ENCODE measurements around the gene CITED1. TPM values are rescaled to one million over a fixed set of nuclear protein-coding genes. Genes with fewer than 3 reads are reported as not detected.
"Not testable (repeated sequence)": the region's sequence is repeated elsewhere in the genome, so short reads cannot be mapped to it uniquely, and the experiment has no call there.

The CITED1 gene
- 1.0 TPM in 1 of 2 replicates, not detected in the other for total RNA-seq (2014; rRNA removed; shearing (Covaris generic); ENCODE audit: low replicate concordance)

DNA sequence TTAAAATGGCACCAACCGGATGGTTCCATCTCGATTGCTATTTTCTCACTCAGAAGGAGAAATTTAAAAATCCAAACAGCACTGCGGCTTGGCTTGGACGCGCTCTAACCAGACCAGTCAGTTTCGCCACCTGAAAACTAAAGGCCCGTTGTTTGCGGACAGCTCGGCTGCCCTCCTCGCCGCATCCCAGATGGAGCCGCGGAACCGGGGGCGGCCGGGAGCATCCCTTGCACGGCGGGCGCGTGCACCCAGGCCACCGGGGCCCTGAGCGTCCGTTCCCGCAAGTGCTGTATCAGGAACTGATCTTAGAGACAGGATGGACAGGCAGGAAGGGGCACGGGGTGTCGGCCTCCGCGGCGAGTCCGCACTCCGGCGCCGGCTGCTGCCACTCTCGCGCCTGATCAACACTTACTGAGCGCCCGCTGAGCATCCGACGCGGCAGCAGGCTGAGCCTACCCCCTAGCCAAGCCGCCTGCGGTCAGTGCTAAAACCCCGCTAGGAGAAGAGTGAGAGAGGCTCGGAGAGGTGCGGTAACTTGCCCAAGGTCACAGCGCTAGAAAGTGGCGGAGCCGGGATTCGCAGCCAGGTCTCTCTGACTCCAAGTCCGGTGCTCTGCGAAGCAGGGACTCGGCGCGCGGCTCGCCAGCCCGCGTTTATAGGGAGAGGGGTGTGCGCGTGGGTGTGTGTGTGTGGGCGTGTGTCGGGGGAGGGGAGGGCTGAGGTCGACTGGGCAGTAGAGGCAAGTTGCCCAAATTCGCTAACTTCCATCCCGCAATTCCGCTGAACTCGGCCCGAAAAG, at the start of gene CITED1:
Gene CITED1, minus strand, starts transcription at position 629 of the 799 bp plus-strand sequence. CDS start 3,045 bp downstream, outside the sequence.
- peak; percentile 9 for DNase-seq
- H3K27me3 ChIP-seq = peaks cover 26% of the 10 kb centered on the region

DNA sequence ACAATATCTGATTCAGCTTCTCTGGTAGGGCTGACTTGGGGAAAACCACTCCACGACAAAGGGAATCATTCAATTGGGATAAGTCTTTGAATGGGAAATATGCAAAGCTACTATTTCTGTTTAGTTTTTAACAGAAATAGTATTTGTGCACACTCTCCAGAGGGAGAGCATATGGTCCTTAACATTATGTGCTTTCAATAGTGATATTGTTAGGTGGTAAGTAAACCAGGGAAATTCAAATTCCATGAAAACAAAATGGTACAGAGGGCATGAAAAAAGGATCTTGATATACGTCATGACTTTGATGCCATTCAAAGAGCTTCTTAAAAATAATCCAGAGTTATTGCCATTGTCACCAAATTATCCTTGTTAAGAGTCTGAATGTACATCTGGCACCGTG, 47.1 kb upstream of the CITED1 start:
- no peaks in the 10 kb centered on the region for H3K36me3 ChIP-seq
- no peak overlapping the region for H3K4me3 ChIP-seq
- no peaks in the 10 kb centered on the region for H3K27me3 ChIP-seq
- DNase-seq = no peak
- H3K9me3 ChIP-seq = no peaks in the 10 kb centered on the region

More for the DNA sequence above, at the start of gene CITED1:
- H3K36me3 ChIP-seq = no peaks in the 10 kb centered on the region
- peak within 1 kb of the TSS; percentile 38 for H3K4me3 ChIP-seq
- H3K9me3 ChIP-seq = no peaks in the 10 kb centered on the region

DNA sequence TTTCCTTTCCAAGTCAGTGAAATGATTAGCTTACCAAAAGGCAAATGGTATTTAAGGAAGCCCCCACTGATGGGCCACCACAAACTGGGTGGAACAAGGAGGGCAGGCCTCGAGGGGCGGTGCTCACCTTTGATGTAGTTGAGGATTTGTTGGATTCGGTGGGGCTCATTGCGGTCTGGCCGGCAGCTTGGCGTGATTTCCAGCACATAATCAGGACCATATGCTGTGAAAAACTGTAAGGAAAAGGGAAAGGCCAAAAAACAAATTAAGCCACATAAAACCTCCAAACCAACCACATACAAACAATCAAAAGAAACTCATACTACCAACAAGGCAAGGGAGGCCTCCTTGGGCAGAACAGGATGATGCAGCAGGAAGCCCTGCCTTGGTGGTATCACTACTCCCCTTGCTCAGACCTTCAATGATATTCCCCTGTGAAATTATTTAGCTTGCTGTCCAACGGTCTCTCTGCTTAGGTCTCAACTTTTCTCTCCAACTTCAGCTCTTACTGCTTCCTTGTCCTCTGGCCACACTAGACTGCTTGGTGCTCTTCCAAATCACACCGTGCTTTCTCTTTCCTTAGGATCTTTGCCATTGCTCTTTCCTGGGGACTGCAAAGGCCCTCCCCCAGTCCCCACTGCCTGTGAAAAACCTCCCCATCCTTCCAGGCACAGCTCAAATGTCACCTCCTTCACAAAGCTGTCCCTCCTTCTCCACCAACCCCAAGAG, 46.1 kb upstream of the CITED1 start:
- H3K27me3 ChIP-seq = no peaks in the 10 kb centered on the region

DNA sequence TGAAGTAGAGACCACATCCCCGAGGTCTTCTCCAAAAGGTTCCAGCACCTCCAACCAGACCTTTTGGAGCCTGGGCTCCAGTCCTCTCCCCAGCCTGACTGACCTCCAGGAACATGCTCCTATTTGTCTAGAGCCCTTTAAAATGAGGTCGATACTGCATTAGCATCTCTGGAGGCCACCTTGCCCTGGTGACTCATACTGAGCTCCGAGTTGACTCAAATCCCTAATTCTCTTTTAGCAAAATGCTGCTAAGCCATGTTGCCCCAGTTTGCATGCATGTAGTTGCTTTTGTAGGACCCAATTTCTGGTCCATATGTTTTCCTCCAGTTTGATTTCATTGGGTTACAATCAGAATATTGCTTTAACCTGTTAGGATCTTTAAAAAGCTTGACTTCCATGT, 43.5 kb upstream of the CITED1 start:
- no peaks in the 10 kb centered on the region for H3K36me3 ChIP-seq
- no peaks in the 10 kb centered on the region for H3K9me3 ChIP-seq
- H3K4me3 ChIP-seq = no peak overlapping the region
- no peak for DNase-seq
- H3K27me3 ChIP-seq = no peaks in the 10 kb centered on the region

More for the DNA sequence above, 46.1 kb upstream of the CITED1 start:
- H3K36me3 ChIP-seq = no peaks in the 10 kb centered on the region
- no peak overlapping the region for H3K4me3 ChIP-seq
- H3K9me3 ChIP-seq = no peaks in the 10 kb centered on the region
- no peak for DNase-seq

DNA sequence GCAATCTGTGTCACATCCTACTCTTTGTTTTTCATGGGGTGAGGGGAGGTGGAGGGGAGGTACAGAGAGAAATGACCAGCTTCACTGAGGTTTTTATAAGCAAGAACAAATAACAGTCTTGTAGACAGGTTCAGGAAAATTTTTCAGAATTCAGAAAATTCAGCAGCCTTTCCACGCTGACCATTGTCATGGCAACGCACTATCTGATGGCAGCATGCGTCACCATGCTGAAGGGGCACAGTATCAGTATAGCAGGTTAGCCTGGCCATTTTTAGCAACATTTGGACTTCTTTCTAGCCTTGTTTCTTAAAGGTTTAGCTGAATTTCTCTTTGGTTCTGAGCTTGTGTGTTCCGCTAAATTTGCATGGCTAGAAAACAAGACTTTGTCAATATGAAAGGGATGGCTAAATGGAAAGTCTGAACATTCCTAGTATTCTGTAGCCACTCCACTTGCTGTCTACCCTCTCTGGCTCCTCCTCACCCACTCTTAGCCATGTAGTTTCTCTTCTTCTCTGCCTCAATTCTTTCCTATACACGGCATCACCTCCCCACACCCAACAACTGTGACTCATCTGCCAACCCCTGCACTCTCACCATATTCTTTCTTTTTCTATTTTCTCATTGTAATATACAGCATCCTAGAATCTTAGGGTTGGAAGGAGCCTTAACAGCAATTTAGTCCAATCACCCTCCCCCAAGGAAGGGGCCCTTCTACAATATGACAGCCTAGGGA, 42.7 kb upstream of the CITED1 start:
- Histone ChIP-seq H3K9me3 (no peaks in the 10 kb centered on the region), H3K36me3 (no peaks in the 10 kb centered on the region), H3K27me3 (no peaks in the 10 kb centered on the region), H3K4me3 (no peak overlapping the region)
- DNase-seq = no peak

GRCh38 chrX:72347366-72347765, 41.7 kb upstream of the CITED1 start:
- Histone ChIP-seq H3K36me3 (no peaks in the 10 kb centered on the region), H3K27me3 (no peaks in the 10 kb centered on the region), H3K9me3 (no peaks in the 10 kb centered on the region), H3K4me3 (no peak overlapping the region)
- DNase-seq = no peak

GRCh38 chrX:72346302-72346949, 40.7 kb upstream of the CITED1 start:
- H3K9me3 ChIP-seq = no peaks in the 10 kb centered on the region
- H3K36me3 ChIP-seq = no peaks in the 10 kb centered on the region
- no peak for DNase-seq
- no peak overlapping the region for H3K4me3 ChIP-seq
- H3K27me3 ChIP-seq = no peaks in the 10 kb centered on the region

- H3K4me3 ChIP-seq = no peak overlapping the region
- H3K27me3 ChIP-seq = no peaks in the 10 kb centered on the region
- DNase-seq = no peak
- H3K36me3 ChIP-seq = no peaks in the 10 kb centered on the region
- no peaks in the 10 kb centered on the region for H3K9me3 ChIP-seq
Measured at GRCh38 chrX:72340626-72341025, 34.9 kb upstream of the CITED1 start.

GRCh38 chrX:72340041-72340440, 34.3 kb upstream of the CITED1 start:
- Histone ChIP-seq H3K27me3 (no peaks in the 10 kb centered on the region), H3K4me3 (no peak overlapping the region), H3K36me3 (no peaks in the 10 kb centered on the region), H3K9me3 (no peaks in the 10 kb centered on the region)
- no peak for DNase-seq

DNA sequence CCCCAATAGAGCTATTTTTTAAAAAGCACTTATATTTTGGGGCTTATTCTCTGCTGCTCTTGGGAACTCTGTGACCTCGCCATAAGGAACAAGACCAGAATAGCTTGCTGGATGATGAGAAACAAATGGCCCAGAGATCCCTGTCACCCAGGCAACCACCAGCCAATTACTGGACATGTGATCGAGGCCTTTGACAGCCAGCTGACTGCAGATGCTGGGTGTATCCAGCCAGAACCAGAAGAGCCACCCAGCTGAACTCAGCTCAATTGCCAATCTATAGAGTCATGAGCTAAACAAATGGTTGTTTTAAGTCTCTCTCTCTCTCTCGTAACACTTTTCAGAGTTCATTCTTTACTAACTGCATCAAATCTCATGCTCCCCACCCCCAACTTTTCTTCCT, 24.4 kb upstream of the CITED1 start:
- no peak overlapping the region for H3K4me3 ChIP-seq
- H3K9me3 ChIP-seq = no peaks in the 10 kb centered on the region
- no peaks in the 10 kb centered on the region for H3K27me3 ChIP-seq
- no peak for DNase-seq
- no peaks in the 10 kb centered on the region for H3K36me3 ChIP-seq

- Histone ChIP-seq H3K4me3 (no peak overlapping the region), H3K9me3 (no peaks in the 10 kb centered on the region), H3K27me3 (no peaks in the 10 kb centered on the region), H3K36me3 (no peaks in the 10 kb centered on the region)
- DNase-seq = no peak
Measured at GRCh38 chrX:72326605-72327300, 21.0 kb upstream of the CITED1 start.

DNA sequence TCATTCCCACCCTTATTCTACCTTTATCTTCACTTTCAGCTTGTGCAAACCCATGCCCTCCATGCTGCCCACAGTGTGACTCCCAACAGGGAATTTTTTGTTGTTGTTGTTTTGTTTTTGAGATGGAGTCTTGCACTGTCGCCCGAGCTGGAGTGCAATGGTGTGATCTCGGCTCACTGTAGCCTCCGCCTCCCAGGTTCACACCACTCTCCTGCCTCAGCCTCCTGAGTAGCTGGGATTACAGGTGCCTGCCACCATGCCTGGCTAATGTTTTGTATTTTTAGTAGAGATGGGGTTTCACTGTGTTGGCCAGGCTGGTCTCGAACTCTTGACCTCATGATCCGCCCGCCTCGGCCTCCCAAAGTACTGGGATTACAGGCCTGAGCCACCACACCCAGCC, 13.9 kb upstream of the CITED1 start:
- not testable (repeated sequence) for H3K36me3 ChIP-seq, DNase-seq, H3K9me3 ChIP-seq, H3K4me3 ChIP-seq, H3K27me3 ChIP-seq

DNA sequence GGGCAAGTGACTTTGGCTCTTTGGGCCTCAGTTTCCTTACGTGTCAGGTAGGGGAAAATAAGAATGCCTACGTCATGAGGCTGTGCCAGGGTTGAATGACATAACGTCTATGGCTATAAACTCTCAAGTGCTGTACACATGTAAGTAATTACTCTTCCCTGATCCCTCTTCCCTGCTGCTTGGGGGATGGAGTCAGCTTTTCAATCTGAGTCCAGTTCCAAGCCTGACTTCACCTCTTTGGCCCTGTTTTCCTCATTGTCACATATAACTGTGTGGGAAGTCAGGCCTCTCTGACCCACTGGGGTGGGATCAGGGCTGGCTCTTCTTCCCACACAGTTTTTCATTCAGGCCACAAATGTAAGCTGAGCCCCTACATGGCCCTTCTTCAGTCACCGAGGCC, 11.4 kb upstream of the CITED1 start:
- Histone ChIP-seq H3K27me3 (no peaks in the 10 kb centered on the region), H3K9me3 (no peaks in the 10 kb centered on the region), H3K36me3 (no peaks in the 10 kb centered on the region), H3K4me3 (no peak overlapping the region)
- DNase-seq = no peak

- no peaks in the 10 kb centered on the region for H3K9me3 ChIP-seq
- H3K27me3 ChIP-seq = no peaks in the 10 kb centered on the region
- no peak for DNase-seq
- H3K36me3 ChIP-seq = no peaks in the 10 kb centered on the region
- H3K4me3 ChIP-seq = no peak overlapping the region
Measured at GRCh38 chrX:72316408-72317110, 10.8 kb upstream of the CITED1 start.

GRCh38 chrX:72314881-72315280, 9.2 kb upstream of the CITED1 start:
- no peak overlapping the region for H3K4me3 ChIP-seq
- H3K36me3 ChIP-seq = no peaks in the 10 kb centered on the region
- no peaks in the 10 kb centered on the region for H3K9me3 ChIP-seq
- DNase-seq = no peak
- no peaks in the 10 kb centered on the region for H3K27me3 ChIP-seq
